Stimulated activated CD4-positive, alpha-beta T cell treated with anti-CD3 and anti-CD28 coated beads, Interleukin-1b, Interleukin-23, amount 100 ng/mL, for 4 hours (primary cell): ENCODE results near the gene CBS.
"Not testable (repeated sequence)": the region's sequence is repeated elsewhere in the genome, so short reads cannot be mapped to it uniquely, and the experiment has no call there.

Source experiments
- DNase-seq, 2 donors: peaks; one replicate each; pipeline ENCODE4 v3.0.0-alpha.2; 2020; ENCODE audit warnings: low read depth in 2 of 2

The CBS gene

GRCh38 chr21:43025636-43026180 is 49.9 kb downstream of the CBS start:
- DNase-seq = no peak

- DNase-seq = no peak
These were observed 51.0 kb downstream of the CBS start for GRCh38 chr21:43024439-43025136.

DNA sequence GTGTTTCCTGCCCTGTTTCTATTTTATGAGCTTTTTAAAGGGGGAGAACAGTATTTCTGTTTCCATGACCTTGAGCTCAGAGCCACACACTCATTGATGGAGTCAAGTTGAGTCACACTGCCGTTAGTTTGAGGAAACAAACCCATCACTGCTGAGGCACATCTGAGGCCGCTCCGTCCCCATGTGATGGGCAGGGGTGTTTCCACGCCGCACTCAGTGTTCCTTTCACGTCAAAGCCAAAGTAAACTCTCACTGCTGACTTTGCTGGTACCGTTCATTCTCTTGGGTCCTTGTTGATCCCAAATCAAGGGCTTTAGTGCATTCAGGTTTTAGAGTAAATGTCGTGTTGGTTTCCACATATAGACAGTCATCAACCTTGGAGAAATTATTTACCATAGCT is 52.5 kb downstream of the CBS start:
- DNase-seq = no peak

GRCh38 chr21:43021756-43022600 is 53.7 kb downstream of the CBS start:
- no peak for DNase-seq

- DNase-seq = no peak
These were observed 54.4 kb downstream of the CBS start for GRCh38 chr21:43021191-43021590.

DNA sequence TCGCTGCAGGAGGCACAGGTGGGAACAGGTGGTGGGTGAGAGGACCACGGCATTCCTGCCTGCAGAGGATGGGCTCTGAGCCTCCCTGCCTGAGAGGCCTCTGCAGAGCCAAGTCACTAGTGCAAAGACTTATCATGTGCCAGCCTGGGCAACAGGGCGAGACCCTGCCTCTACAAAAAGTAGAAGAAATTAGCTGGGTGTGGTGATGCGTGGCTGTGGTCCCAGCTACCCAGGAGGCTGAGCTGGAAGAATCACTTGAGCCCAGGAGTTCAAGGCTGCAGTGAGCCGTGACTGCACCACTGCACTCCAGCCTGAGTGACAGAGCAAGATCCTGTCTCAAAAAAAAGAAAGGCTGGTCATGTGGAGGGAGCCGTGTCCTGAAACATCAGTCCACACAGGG is 54.9 kb downstream of the CBS start:
- DNase-seq = no peak

- DNase-seq = no peak
These were observed 55.5 kb downstream of the CBS start for GRCh38 chr21:43020177-43020576.

DNA sequence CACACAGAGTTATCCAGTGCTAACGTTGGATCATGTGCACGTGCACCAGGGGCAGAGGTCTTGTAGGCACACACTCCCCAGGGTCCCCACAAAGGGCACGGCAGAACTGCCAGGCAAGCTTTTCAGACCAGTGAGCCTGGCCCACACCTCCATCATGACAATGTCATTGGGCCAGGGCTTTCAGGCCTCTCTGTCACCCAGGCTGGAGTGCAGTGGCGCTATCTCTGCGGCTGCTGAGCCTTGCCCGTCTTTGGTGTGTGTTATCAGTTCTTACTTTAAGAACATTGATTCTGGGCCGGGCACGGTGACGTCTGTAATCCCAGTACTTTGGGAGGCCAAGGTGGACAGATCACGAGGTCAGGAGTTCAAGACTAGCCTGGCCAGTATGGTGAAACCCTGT is 57.1 kb downstream of the CBS start:
- DNase-seq = no peak

- no peak for DNase-seq
These were observed 58.9 kb downstream of the CBS start for GRCh38 chr21:43016728-43017127.

GRCh38 chr21:43015906-43016540 is 59.6 kb downstream of the CBS start:
- no peak for DNase-seq

- no peak for DNase-seq
These were observed 63.0 kb downstream of the CBS start for GRCh38 chr21:43012596-43012995.

GRCh38 chr21:43006874-43007208 is 68.8 kb downstream of the CBS start:
- no peak for DNase-seq

DNA sequence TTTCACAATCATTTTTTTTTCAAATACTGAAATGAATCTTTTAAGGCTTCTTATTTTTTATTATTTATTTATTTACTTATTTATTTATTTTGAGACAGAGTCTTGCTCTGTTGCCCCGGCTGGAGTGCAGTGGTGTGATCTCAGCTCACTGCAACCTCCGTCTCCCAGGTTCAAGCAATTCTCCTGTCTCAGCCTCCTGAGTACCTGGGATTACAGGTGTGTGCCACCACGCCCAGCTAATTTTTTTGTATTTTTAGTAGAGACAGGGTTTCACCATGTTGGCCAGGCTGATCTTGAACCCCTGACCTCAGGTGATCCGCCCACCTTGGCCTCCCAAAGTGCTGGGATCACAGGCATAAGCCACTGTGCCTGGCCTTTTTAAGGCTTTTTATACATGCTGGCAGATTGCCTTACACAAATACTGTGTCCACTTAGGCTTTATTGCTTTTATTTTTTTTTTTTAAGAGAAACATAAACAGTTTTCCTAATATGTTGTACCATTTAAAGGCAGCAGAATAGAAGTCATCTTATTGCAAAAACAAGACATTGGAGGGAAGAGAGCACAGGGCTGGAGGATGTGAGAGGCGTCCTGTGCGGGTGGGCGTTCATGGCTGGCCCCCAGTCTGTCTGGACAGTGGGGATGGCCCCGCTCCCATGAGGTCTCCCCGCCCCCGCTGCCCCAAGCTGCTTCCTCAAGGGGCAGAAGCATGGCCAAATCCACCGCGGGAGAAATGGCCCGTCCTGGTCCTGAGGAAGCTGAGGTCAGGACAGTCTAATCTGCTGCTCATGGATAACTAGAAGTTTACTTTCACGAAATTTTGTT is 69.4 kb downstream of the CBS start:
- DNase-seq = not testable (repeated sequence)

- no peak for DNase-seq
These were observed 70.0 kb downstream of the CBS start for GRCh38 chr21:43005635-43006034.

DNA sequence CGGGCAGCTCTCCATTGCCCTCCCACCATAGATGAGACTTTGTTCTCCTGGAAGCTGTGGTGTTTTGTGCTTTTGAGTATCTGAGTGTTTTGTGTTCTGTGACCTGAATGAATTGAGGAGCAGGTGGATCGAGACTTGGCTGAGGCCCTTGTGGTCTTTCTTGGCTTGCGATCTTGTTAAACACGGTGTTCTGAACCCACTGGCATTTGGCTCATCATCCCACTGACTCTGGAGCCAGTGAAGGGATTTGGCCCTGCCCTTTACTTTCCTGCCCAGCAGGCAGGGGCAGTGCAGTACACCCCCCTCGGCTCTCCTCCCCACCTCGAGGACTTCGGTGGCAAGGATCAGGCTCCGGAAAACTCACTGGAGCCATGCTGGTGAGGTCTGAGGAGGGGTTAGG is 70.7 kb downstream of the CBS start:
- no peak for DNase-seq
